Calu3 (cell line): ENCODE data around the gene AGO1. TPM values are rescaled to one million over a fixed set of nuclear protein-coding genes. Genes with fewer than 3 reads are reported as not detected.

Experiments
- BruUV-seq: library from RNA; stranded (reverse); fragments of 400-500 nt; replicated peaks from 2 replicates; lab custom pipeline; 2021; lab: Mats Ljungman, UMichigan
- CTCF ChIA-PET: fragments of 300-600 bp; sonication (Branson Sonifier 250); formaldehyde crosslinking; loops from one replicate; lab custom pipeline; 2022; ENCODE audit warnings: antibody characterized with exemption; lab: Charles Lee
- DNase-seq: peaks from one replicate; pipeline ENCODE4 v3.0.0; 2022
- H3K27ac Mint-ChIP-seq: one replicate; pipeline ENCODE4 v1.8.0; 2022; ENCODE audit warnings: mixed read lengths; ENCODE audit not compliant: unreplicated experiment
- H3K27me3 Mint-ChIP-seq: one replicate; pipeline ENCODE4 v1.8.0; 2022; ENCODE audit warnings: mixed read lengths; ENCODE audit not compliant: unreplicated experiment
- H3K36me3 Mint-ChIP-seq: one replicate; pipeline ENCODE4 v1.8.0; 2022; ENCODE audit warnings: mild to moderate bottlenecking, moderate library complexity, mixed read lengths; ENCODE audit not compliant: insufficient read depth, unreplicated experiment
- H3K4me1 Mint-ChIP-seq: one replicate; pipeline ENCODE4 v1.8.0; 2022; ENCODE audit warnings: mild to moderate bottlenecking, low read depth, mixed read lengths; ENCODE audit not compliant: unreplicated experiment
- H3K4me3 Mint-ChIP-seq: one replicate; pipeline ENCODE4 v1.8.0; 2022; ENCODE audit warnings: mild to moderate bottlenecking, low read depth, moderate library complexity, mixed read lengths; ENCODE audit not compliant: unreplicated experiment
- H3K9me3 Mint-ChIP-seq: one replicate; pipeline ENCODE4 v1.8.0; 2022; ENCODE audit warnings: low read depth, mixed read lengths; ENCODE audit not compliant: unreplicated experiment
- CTCF ChIP-seq: fragments of 200-600 bp; IDR thresholded peaks from one replicate; pipeline ENCODE4 v1.8.0; 2022; ENCODE audit warnings: antibody characterized with exemption; ENCODE audit not compliant: unreplicated experiment
- intact Hi-C: fragments of 100-400 bp; cut with micrococcal nuclease; formaldehyde crosslinking; loops from one replicate; pipeline ENCODE4 v1.10.0; 2022; ENCODE audit not compliant: unreplicated experiment
- total RNA-seq: library from RNA; stranded (reverse); gene quantifications from 2 replicates; pipeline ENCODE4 v1.2.3, GENCODE V29; 2022

Gene AGO1
- total RNA-seq, 1 experiment from 2014 or later, result 34.4 TPM

DNA sequence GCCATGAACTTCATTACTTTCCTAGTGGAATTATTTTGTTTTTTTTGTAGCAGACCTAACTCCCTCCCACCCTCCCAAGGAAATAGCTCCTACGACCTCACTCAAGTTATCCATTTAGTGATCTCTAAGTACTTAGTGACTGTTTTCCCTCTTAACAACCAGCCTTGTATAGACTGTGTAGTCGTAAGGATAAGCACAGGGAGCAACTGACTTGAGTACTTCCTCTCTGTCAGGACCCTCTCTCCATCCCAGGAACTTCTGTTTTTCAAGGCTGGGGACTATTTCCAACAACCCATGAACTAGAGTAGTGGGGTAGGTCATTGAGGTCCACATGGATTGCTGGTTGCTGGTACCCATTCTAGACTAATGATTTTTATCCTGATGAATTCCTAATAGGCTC, 1.9 kb downstream of the AGO1 start:
- TF ChIP-seq CTCF, result no peak
- CTCF ChIA-PET, result interaction anchor here (0.6 kb wide), 1 partner anchor 12 kb away, joined by 3 read pairs; no protein-coding TSS in a partner anchor
- no peak overlapping the region for H3K27ac Mint-ChIP-seq
- peaks cover 35% of the 10 kb centered on the region for H3K4me1 Mint-ChIP-seq
- no TSS peak for BruUV-seq
- no peaks in the 10 kb centered on the region for H3K9me3 Mint-ChIP-seq
- H3K4me3 Mint-ChIP-seq, result no peak overlapping the region
- peaks cover 15% of the 10 kb centered on the region for H3K27me3 Mint-ChIP-seq
- intact Hi-C loops, result no loop called here
- no peak for DNase-seq
- peaks cover 10% of the 10 kb centered on the region for H3K36me3 Mint-ChIP-seq

- Mint-ChIP-seq H3K27me3 (peaks cover 15% of the 10 kb centered on the region), H3K9me3 (no peaks in the 10 kb centered on the region), H3K27ac (peak overlapping the region; percentile 45), H3K4me1 (peaks cover 35% of the 10 kb centered on the region), H3K4me3 (peak overlapping the region; percentile 38), H3K36me3 (peaks cover 14% of the 10 kb centered on the region)
- intact Hi-C loops, result loop anchor here (1.0 kb wide), 1 partner anchor 44 kb away; no protein-coding TSS in a partner anchor
- CTCF ChIA-PET, result interaction anchor here (1.0 kb wide), 1 partner anchor 16 kb away, joined by 3 read pairs; no protein-coding TSS in a partner anchor
- no TSS peak for BruUV-seq
- DNase-seq, result no peak
- no peak for TF ChIP-seq CTCF
Observed at GRCh38 chr1:35885961-35886558, 3.1 kb downstream of the AGO1 start.

- H3K4me3 Mint-ChIP-seq, result peak overlapping the region; percentile 38
Observed at GRCh38 chr1:35886577-35887431, 3.8 kb downstream of the AGO1 start.

More at GRCh38 chr1:35886577-35887431, 3.8 kb downstream of the AGO1 start:
- TF ChIP-seq CTCF, result no peak
- DNase-seq, result no peak
- intact Hi-C loops, result loop anchor here (1.0 kb wide), 1 partner anchor 43 kb away; no protein-coding TSS in a partner anchor
- Mint-ChIP-seq H3K27ac (peak overlapping the region; percentile 45), H3K9me3 (no peaks in the 10 kb centered on the region), H3K36me3 (peaks cover 17% of the 10 kb centered on the region), H3K27me3 (peaks cover 9% of the 10 kb centered on the region), H3K4me1 (peaks cover 33% of the 10 kb centered on the region)
- CTCF ChIA-PET, result interaction anchor here (0.5 to 1.0 kb wide), 4 partner anchors 10 to 993 kb away, joined by 3 read pairs; no protein-coding TSS in a partner anchor
- BruUV-seq, result no TSS peak
